Thoracic aorta (tissue), 2 donors: ENCODE results near the gene PHF21B. TPM values are rescaled to one million over a fixed set of nuclear protein-coding genes. Genes with fewer than 3 reads are reported as not detected.

Source experiments
- ATAC-seq: fragments of 150-250 bp; one replicate; pipeline ENCODE4 v1.8.0; 2017; ENCODE audit warnings: low read depth; ENCODE audit not compliant: insufficient number of reproducible peaks, low FRiP score
- DNase-seq: peaks from one replicate; pipeline ENCODE4 v3.0.0-alpha.2; 2020; ENCODE audit warnings: low spot score
- H3K27ac ChIP-seq, 2 donors: fragments of 200-600 bp; sonication (generic); 1 replicate in 1 of 2; 2 replicates in 1 of 2; pipeline ENCODE4 v1.5.1; 2016; ENCODE audit warnings: mild to moderate bottlenecking in 2 of 2, moderate library complexity in 2 of 2
- H3K27me3 ChIP-seq: fragments of 200-600 bp; sonication (generic); replicated peaks from 2 replicates; pipeline ENCODE4 v1.6.0; 2016; ENCODE audit warnings: mild to moderate bottlenecking; ENCODE audit not compliant: insufficient read depth
- H3K36me3 ChIP-seq: fragments of 200-600 bp; sonication (generic); one replicate; pipeline ENCODE4 v1.5.1; 2016
- H3K4me1 ChIP-seq, 2 donors: fragments of 200-600 bp; sonication (generic); 1 replicate in 1 of 2; 2 replicates in 1 of 2; pipeline versions ENCODE4 v1.5.1 to v1.6.0; 2016; ENCODE audit warnings: low read depth in 2 of 2, mild to moderate bottlenecking in 1 of 2; ENCODE audit not compliant: control insufficient read depth in 1 of 2
- H3K4me3 ChIP-seq: fragments of 200-600 bp; sonication (generic); 2 replicates; pipeline ENCODE4 v1.5.1; 2016; ENCODE audit warnings: mild to moderate bottlenecking
- H3K9me3 ChIP-seq: fragments of 200-600 bp; sonication (generic); 2 replicates; pipeline ENCODE4 v1.5.1; 2016
- CTCF ChIP-seq: fragments of 200-600 bp; sonication (generic); IDR thresholded peaks from one replicate; pipeline ENCODE4 v1.5.1; 2019; ENCODE audit warnings: antibody characterized with exemption
- total RNA-seq, 2 donors: library from RNA; depleted of rRNA; stranded (reverse); fragments of >200 nt; gene quantifications; one replicate each; pipeline versions ENCODE4 v1.1.0 to v1.2.3, GENCODE V29; 2016

The PHF21B gene
- total RNA-seq, 2 donors from 2014 or later = 2.1 TPM; not detected in 1

DNA sequence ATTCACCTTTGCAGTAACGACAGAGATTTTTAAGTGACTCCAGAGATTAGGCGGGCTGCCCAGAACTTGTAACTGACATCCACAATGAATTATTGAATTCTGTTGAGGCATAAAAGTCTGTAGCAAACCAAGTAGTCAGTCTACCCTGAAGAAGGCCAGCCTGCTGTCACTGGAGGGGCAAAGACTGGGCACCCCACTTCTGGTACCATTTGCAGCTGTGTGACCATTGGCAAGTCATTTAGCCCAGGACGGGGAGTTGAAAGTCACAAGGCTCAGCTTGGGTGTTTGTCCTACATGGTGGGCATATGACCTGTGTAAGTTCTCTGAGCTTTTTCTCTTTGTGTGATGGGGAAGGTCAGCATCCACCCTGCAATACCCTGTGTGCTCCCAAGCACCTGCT is 138.0 kb downstream of the PHF21B start:
- DNase-seq (no peak), ATAC-seq (no peak)
- Histone ChIP-seq H3K4me1 (no peaks in the 10 kb centered on the region), H3K4me3 (no peak overlapping the region), H3K27ac (no peak overlapping the region), H3K36me3 (no peaks in the 10 kb centered on the region), H3K27me3 (no peaks in the 10 kb centered on the region), H3K9me3 (no peaks in the 10 kb centered on the region)
- no peak for TF ChIP-seq CTCF

- Histone ChIP-seq H3K4me3 (no peak overlapping the region), H3K9me3 (no peaks in the 10 kb centered on the region), H3K27me3 (no peaks in the 10 kb centered on the region), H3K27ac (no peak overlapping the region), H3K4me1 (no peaks in the 10 kb centered on the region), H3K36me3 (no peaks in the 10 kb centered on the region)
- ATAC-seq = no peak
- no peak for DNase-seq
- TF ChIP-seq CTCF = no peak
Measured at GRCh38 chr22:44870021-44870420, 139.8 kb downstream of the PHF21B start.

- no peaks in the 10 kb centered on the region for H3K9me3 ChIP-seq
- no peak overlapping the region for H3K4me3 ChIP-seq
- H3K36me3 ChIP-seq = no peaks in the 10 kb centered on the region
- H3K4me1 ChIP-seq = no peaks in the 10 kb centered on the region
- TF ChIP-seq CTCF = no peak
- H3K27ac ChIP-seq = no peak overlapping the region
- no peaks in the 10 kb centered on the region for H3K27me3 ChIP-seq
- DNase-seq (no peak), ATAC-seq (no peak)
Measured at GRCh38 chr22:44869196-44869595, 140.6 kb downstream of the PHF21B start.

GRCh38 chr22:44865193-44866057 is 144.4 kb downstream of the PHF21B start:
- Histone ChIP-seq H3K27me3 (no peaks in the 10 kb centered on the region), H3K27ac (no peak overlapping the region), H3K4me1 (no peaks in the 10 kb centered on the region), H3K36me3 (no peaks in the 10 kb centered on the region), H3K4me3 (no peak overlapping the region), H3K9me3 (no peaks in the 10 kb centered on the region)
- DNase-seq (no peak), ATAC-seq (no peak)
- TF ChIP-seq CTCF = no peak

DNA sequence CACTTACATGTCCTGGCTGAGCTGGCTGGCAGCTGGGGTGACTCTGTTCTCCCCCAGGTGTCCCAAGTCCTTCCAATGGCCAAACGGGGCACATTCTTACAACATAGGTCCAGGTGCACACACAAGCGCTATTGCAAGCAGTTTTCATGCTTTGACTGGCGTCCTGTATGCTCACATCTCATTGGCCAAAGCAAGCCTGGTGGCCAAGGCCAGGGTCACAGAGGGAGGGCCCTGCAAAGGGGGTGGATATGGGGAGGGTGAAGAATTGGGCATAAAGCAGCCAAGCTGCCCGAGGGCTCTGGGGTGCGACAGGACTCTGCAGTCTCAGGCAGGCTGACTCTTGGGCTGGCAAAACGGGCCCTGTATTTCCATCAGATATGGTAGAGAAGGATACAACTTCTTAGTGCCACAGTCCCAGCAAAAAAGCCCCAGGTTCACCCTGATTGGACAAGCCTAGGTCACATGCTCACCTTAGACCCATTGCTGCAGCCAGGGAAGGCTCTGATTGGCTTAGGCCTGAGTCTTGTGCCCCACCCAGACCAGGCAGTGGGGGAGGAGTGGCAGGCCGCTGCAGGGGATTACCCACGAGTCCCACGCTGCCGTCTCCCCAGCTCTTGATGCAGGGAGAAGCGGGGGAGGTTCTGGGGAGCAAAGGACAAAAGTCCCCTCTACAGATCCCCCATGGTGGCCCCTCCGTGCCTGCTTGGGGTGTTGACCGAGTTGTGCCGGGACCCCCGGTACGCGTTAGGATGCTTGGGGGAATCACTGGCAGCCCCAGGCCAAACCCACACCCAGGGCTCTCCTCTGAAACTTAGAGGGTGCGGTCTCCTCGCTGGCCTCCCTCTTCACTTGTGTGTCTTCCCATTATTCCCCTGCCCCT is 146.6 kb downstream of the PHF21B start:
- H3K4me1 ChIP-seq = no peaks in the 10 kb centered on the region
- ATAC-seq (no peak), DNase-seq (no peak)
- no peaks in the 10 kb centered on the region for H3K27me3 ChIP-seq
- no peak overlapping the region for H3K4me3 ChIP-seq
- no peaks in the 10 kb centered on the region for H3K36me3 ChIP-seq
- H3K27ac ChIP-seq = no peak overlapping the region
- TF ChIP-seq CTCF = no peak
- no peaks in the 10 kb centered on the region for H3K9me3 ChIP-seq
